HT1080 (cell line): ENCODE measurements around the gene FAM53C. TPM values are rescaled to one million over a fixed set of nuclear protein-coding genes. Genes with fewer than 3 reads are reported as not detected.
"Not testable (repeated sequence)": the region's sequence is repeated elsewhere in the genome, so short reads cannot be mapped to it uniquely, and the experiment has no call there.

Experiments used
- DNase-seq: peaks from one replicate; pipeline ENCODE4 v3.0.0-alpha.2; 2015; ENCODE audit warnings: low read depth
- total RNA-seq: library from RNA; depleted of rRNA; stranded (reverse); fragments of >200 nt; shearing (Covaris generic); gene quantifications from 2 replicates; pipeline ENCODE4 v1.2.3, GENCODE V29; 2014; rRNA removed

Gene FAM53C
- total RNA-seq, 1 experiment from 2014 or later: 58.0 TPM

GRCh38 chr5:138389911-138390310, 51.8 kb downstream of the FAM53C start:
- DNase-seq: not testable (repeated sequence)

- no peak for DNase-seq
Measured at GRCh38 chr5:138391859-138392386, 53.9 kb downstream of the FAM53C start.

Other genes starting within 250 kb of the FAM53C start
- not detected in 2 replicates for gene NME5, start 198.8 kb upstream of the FAM53C start, total RNA-seq
- 48.9 and 59.1 TPM in 2 replicates for gene BRD8, start 159.6 kb upstream of the FAM53C start, total RNA-seq
- gene KIF20A, start 159.2 kb upstream of the FAM53C start, total RNA-seq: 99.6 and 107 TPM in 2 replicates
- gene CDC23, start 124.9 kb upstream of the FAM53C start, total RNA-seq: 55.0 and 56.1 TPM in 2 replicates
- not detected in 2 replicates for gene GFRA3, start 63.6 kb upstream of the FAM53C start, total RNA-seq
- 14.0 and 15.5 TPM in 2 replicates for gene CDC25C, start 6.5 kb upstream of the FAM53C start, total RNA-seq
- gene KDM3B, start 14.4 kb downstream of the FAM53C start, total RNA-seq: 37.4 and 39.7 TPM in 2 replicates
- 1.6 and 2.6 TPM in 2 replicates for gene REEP2, start 100.8 kb downstream of the FAM53C start, total RNA-seq
- gene EGR1, start 127.2 kb downstream of the FAM53C start, total RNA-seq: 0.60 and 0.64 TPM in 2 replicates
- gene ETF1, start 205.0 kb downstream of the FAM53C start, total RNA-seq: 188 and 191 TPM in 2 replicates
- gene HSPA9, start 237.1 kb downstream of the FAM53C start, total RNA-seq: 469 and 486 TPM in 2 replicates